IMR-90 (cell line): ENCODE data around the gene PDZK1. TPM values are rescaled to one million over a fixed set of nuclear protein-coding genes. Genes with fewer than 3 reads are reported as not detected.

Experiments
- ATAC-seq: fragments of 200-7000 bp; cut with Tn5 transposase; 2 replicates; pipeline ENCODE4 v1.9.1; 2020; ENCODE audit warnings: low read depth, mild to moderate bottlenecking, moderate library complexity
- BruUV-seq: library from RNA; stranded (reverse); fragments of 400-500 nt; replicated peaks from 2 replicates; lab custom pipeline; 2021; lab: Mats Ljungman, UMichigan
- CTCF ChIA-PET: fragments of 300-600 bp; formaldehyde crosslinking; extraction: SDS; loops from one replicate; lab custom pipeline; 2021; ENCODE audit warnings: antibody characterized with exemption; lab: Yijun Ruan, JAX
- POLR2A ChIA-PET: fragments of 300-600 bp; sonication (Branson Sonifier 250); formaldehyde crosslinking; loops from one replicate; lab custom pipeline; 2022; ENCODE audit warnings: antibody characterized with exemption; ENCODE audit not compliant: unreplicated experiment; lab: Charles Lee
- DNase-seq: peaks from one replicate; pipeline ENCODE4 v3.0.0; 2013
- H2AFZ ChIP-seq: replicated peaks from 2 replicates; pipeline ENCODE3; 2013; ENCODE audit warnings: low read length, mild to moderate bottlenecking; ENCODE audit not compliant: poor library complexity
- H2AK5ac ChIP-seq: 2 replicates; pipeline ENCODE4 v1.6.1; 2013; ENCODE audit warnings: low read depth, low read length, inconsistent platforms
- H2AK9ac ChIP-seq: replicated peaks from 2 replicates; pipeline ENCODE3; 2013; ENCODE audit warnings: mild to moderate bottlenecking, low read depth, low read length, moderate library complexity; ENCODE audit not compliant: poor library complexity
- H2BK120ac ChIP-seq: 2 replicates; pipeline ENCODE4 v1.6.1; 2013; ENCODE audit warnings: low read depth, low read length, inconsistent platforms
- H2BK15ac ChIP-seq: 3 replicates; pipeline ENCODE4 v1.6.1; 2013; ENCODE audit warnings: low read depth, low read length, inconsistent platforms
- H2BK20ac ChIP-seq: 2 replicates; pipeline ENCODE4 v1.6.1; 2013; ENCODE audit warnings: low read depth, mild to moderate bottlenecking, inconsistent platforms, low read length, moderate library complexity
- H2BK5ac ChIP-seq: 2 replicates; pipeline ENCODE4 v1.6.1; 2013; ENCODE audit warnings: mild to moderate bottlenecking, low read depth, low read length, inconsistent platforms; ENCODE audit not compliant: poor library complexity, severe bottlenecking
- H3K14ac ChIP-seq: replicated peaks from 2 replicates; pipeline ENCODE4 v1.6.1; 2013; ENCODE audit warnings: low read depth, low read length, inconsistent platforms
- H3K18ac ChIP-seq: 2 replicates; pipeline ENCODE4 v1.6.1; 2013; ENCODE audit warnings: low read depth, low read length, control low read depth
- H3K23ac ChIP-seq: 2 replicates; pipeline ENCODE4 v1.6.1; 2013; ENCODE audit warnings: low read depth, low read length, inconsistent platforms
- H3K27ac ChIP-seq: 2 replicates; pipeline ENCODE4 v1.5.1; 2013; ENCODE audit warnings: mild to moderate bottlenecking, control low read depth, low read length; ENCODE audit not compliant: insufficient read depth
- H3K27me3 ChIP-seq: 2 replicates; pipeline ENCODE4 v1.6.1; 2013; ENCODE audit warnings: low read length; ENCODE audit not compliant: control insufficient read depth, insufficient read depth
- H3K36me3 ChIP-seq: 2 replicates; pipeline ENCODE4 v1.6.1; 2013; ENCODE audit warnings: low read length, mixed read lengths; ENCODE audit not compliant: control insufficient read depth, insufficient read depth
- H3K4ac ChIP-seq: 2 replicates; pipeline ENCODE4 v1.6.1; 2013; ENCODE audit warnings: low read depth, low read length, inconsistent platforms
- H3K4me1 ChIP-seq: 2 replicates; pipeline ENCODE4 v1.6.1; 2013; ENCODE audit warnings: low read length, mixed read lengths; ENCODE audit not compliant: control insufficient read depth, insufficient read depth
- H3K4me2 ChIP-seq: 2 replicates; pipeline ENCODE4 v1.6.1; 2013; ENCODE audit warnings: low read depth, mild to moderate bottlenecking, control low read depth, low read length, moderate library complexity
- H3K4me3 ChIP-seq: 2 replicates; pipeline ENCODE4 v1.5.1; 2013; ENCODE audit warnings: low read depth, mild to moderate bottlenecking, control low read depth, low read length, moderate library complexity; ENCODE audit not compliant: insufficient read depth
- H3K56ac ChIP-seq: 2 replicates; pipeline ENCODE4 v1.6.1; 2013; ENCODE audit warnings: low read length, inconsistent platforms; ENCODE audit not compliant: insufficient read depth; ENCODE audit errors: extremely low read depth
- H3K79me1 ChIP-seq, 2 experiments: 2 replicates each; pipeline ENCODE4 v1.6.1; 2013; ENCODE audit warnings: low read length in 2 of 2, inconsistent platforms in 1 of 2, low read depth in 1 of 2
- H3K9ac ChIP-seq: 2 replicates; pipeline ENCODE4 v1.6.1; 2013; ENCODE audit warnings: low read depth, low read length, control low read depth
- H3K9me1 ChIP-seq: 2 replicates; pipeline ENCODE4 v1.6.1; 2013; ENCODE audit warnings: low read length, inconsistent platforms; ENCODE audit not compliant: insufficient read depth
- H3K9me3 ChIP-seq: 2 replicates; pipeline ENCODE4 v1.6.1; 2013; ENCODE audit warnings: low read length; ENCODE audit not compliant: control insufficient read depth, insufficient read depth
- H4K20me1 ChIP-seq: 2 replicates; pipeline ENCODE4 v1.6.1; 2013; ENCODE audit warnings: low read length, inconsistent platforms; ENCODE audit not compliant: insufficient read depth
- H4K5ac ChIP-seq: 2 replicates; pipeline ENCODE4 v1.6.1; 2013; ENCODE audit warnings: mild to moderate bottlenecking, low read depth, low read length, control low read depth
- H4K8ac ChIP-seq, 2 experiments: 2 replicates each; pipeline ENCODE4 v1.6.1; 2013; ENCODE audit warnings: low read depth in 2 of 2, low read length in 2 of 2, control low read depth in 1 of 2, inconsistent platforms in 1 of 2
- H4K91ac ChIP-seq: 2 replicates; pipeline ENCODE4 v1.6.1; 2013; ENCODE audit warnings: low read depth, low read length, inconsistent platforms; ENCODE audit not compliant: insufficient read depth
- BHLHE40 ChIP-seq: fragments of 150-350 bp; IDR thresholded peaks from 2 replicates; pipeline ENCODE4 v1.6.1; 2016; ENCODE audit warnings: mild to moderate bottlenecking, low read depth, low read length
- CEBPB ChIP-seq: IDR thresholded peaks from 2 replicates; pipeline ENCODE4 v1.6.1; 2012; ENCODE audit warnings: low read depth, low read length, improper control_type of control experiment
- CHD1 ChIP-seq: IDR thresholded peaks from 2 replicates; pipeline ENCODE4 v1.6.1; 2012; ENCODE audit warnings: low read depth, low read length, improper control_type of control experiment
- ELK1 ChIP-seq: fragments of 150-350 bp; IDR thresholded peaks from 2 replicates; pipeline ENCODE4 v1.6.1; 2016; ENCODE audit warnings: low read depth, mild to moderate bottlenecking, low read length, moderate library complexity, borderline replicate concordance
- FOS ChIP-seq: fragments of 150-350 bp; IDR thresholded peaks from 2 replicates; pipeline ENCODE4 v1.6.1; 2016; ENCODE audit warnings: low read depth, low read length
- MAFK ChIP-seq: IDR thresholded peaks from 2 replicates; pipeline ENCODE4 v1.6.1; 2012; ENCODE audit warnings: low read depth, low read length, improper control_type of control experiment
- MAZ ChIP-seq: IDR thresholded peaks from 2 replicates; pipeline ENCODE4 v1.6.1; 2012; ENCODE audit warnings: low read depth, mild to moderate bottlenecking, low read length, improper control_type of control experiment, moderate library complexity, borderline replicate concordance
- MXI1 ChIP-seq: IDR thresholded peaks from 2 replicates; pipeline ENCODE4 v1.6.1; 2012; ENCODE audit warnings: low read depth, mild to moderate bottlenecking, low read length, moderate library complexity, borderline replicate concordance
- NFE2L2 ChIP-seq: fragments of 150-350 bp; IDR thresholded peaks from 2 replicates; pipeline ENCODE4 v1.6.1; 2016; ENCODE audit warnings: low read depth, mild to moderate bottlenecking, low read length
- POLR2A ChIP-seq: IDR thresholded peaks from 2 replicates; pipeline ENCODE4 v1.6.1; 2012; ENCODE audit warnings: mild to moderate bottlenecking, low read depth, low read length
- RCOR1 ChIP-seq: IDR thresholded peaks from 2 replicates; pipeline ENCODE4 v1.6.1; 2012; ENCODE audit warnings: mild to moderate bottlenecking, low read length, improper control_type of control experiment; ENCODE audit not compliant: insufficient replicate concordance
- RFX5 ChIP-seq: IDR thresholded peaks from 2 replicates; pipeline ENCODE4 v1.8.0; 2012; ENCODE audit warnings: low read depth, mild to moderate bottlenecking, low read length, moderate library complexity
- SMC3 ChIP-seq: fragments of 150-350 bp; IDR thresholded peaks from 2 replicates; pipeline ENCODE4 v1.6.1; 2016; ENCODE audit warnings: low read depth, mild to moderate bottlenecking, antibody characterized with exemption, low read length, moderate library complexity
- WGBS, 2 experiments: methylation state at CpG; one replicate each; pipeline versions ENCODE4 v1.1.5 to v1.1.7; 2013; ENCODE audit warnings: missing lambda C conversion rate in 2 of 2; ENCODE audit not compliant: insufficient read length in 1 of 2; ENCODE audit errors: extremely low coverage in 2 of 2; 5-methylcytosine and 5-hydroxymethylcytosine counted together
- dilution Hi-C: fragments of 300-500 bp; cut with HindIII; formaldehyde crosslinking; loops from one replicate; pipeline ENCODE4 v1.14.3; 2018; ENCODE audit warnings: low sequenced_read_pairs; ENCODE audit not compliant: unreplicated experiment
- in situ Hi-C: fragments of 300-500 bp; cut with MboI; formaldehyde crosslinking; loops from 3 replicates; pipeline ENCODE4 v1.14.3; 2019; ENCODE audit warnings: low sequenced_read_pairs, inconsistent platforms, mixed read lengths
- intact Hi-C: fragments of 100-400 bp; cut with micrococcal nuclease; formaldehyde crosslinking; loops from 2 replicates; pipeline ENCODE4 v1.10.0; 2022
- polyA plus RNA-seq, 3 experiments: library from polyadenylated mRNA; depleted of rRNA; stranded (reverse); fragments of >200 nt; gene quantifications; 2 replicates each; pipeline ENCODE4 v1.2.3, GENCODE V29; 2012; ENCODE audit warnings: low replicate concordance in 1 of 3
- total RNA-seq: library from RNA; depleted of rRNA; stranded (reverse); fragments of >200 nt; gene quantifications from 2 replicates; pipeline ENCODE4 v1.2.3, GENCODE V29; 2012
- TF ChIP-seq, protein P1 (sequence below): fragments of 150-350 bp; IDR thresholded peaks from 2 replicates; pipeline ENCODE4 v1.6.1; 2017; ENCODE audit warnings: mild to moderate bottlenecking, antibody characterized with exemption, low read length, low read depth
- TF ChIP-seq, protein P2 (sequence below): conservative IDR thresholded peaks from 2 replicates; pipeline ENCODE4 v1.5.1; 2012; ENCODE audit warnings: mild to moderate bottlenecking, low read depth, low read length, improper control_type of control experiment

Gene PDZK1
- total and polyA plus RNA-seq, 2 of the 4 experiments (the other 2 are of a cell fraction) = 1.4 to 2.1 TPM

DNA sequence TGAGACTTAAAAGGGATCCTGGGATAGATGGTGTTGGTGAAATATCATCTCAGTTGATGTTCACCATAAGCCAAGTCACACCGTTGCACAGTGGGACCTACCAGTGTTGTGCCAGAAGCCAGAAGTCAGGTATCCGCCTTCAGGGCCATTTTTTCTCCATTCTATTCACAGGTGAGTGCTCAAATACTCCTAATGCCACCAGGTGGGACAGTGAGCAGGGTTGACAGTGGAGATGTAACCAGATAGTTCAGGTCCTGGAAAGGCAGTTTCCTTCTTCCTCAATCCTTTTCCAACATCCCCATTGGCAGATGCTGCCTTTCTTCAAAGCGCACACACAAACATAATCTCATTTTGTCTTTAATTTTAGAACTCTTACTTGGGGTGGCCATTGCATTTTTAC is 23.7 kb upstream of the PDZK1 start:
- peak overlapping the region; percentile 50; the same call in 1 of the 2 replicates for H2AK5ac ChIP-seq
- TF ChIP-seq RCOR1 (no peak), ELK1 (no peak), BHLHE40 (no peak), POLR2A (no peak), CEBPB (no peak), MAZ (no peak), NFE2L2 (no peak), FOS (no peak), CHD1 (no peak), RFX5 (no peak), MXI1 (no peak), SMC3 (no peak), MAFK (no peak)
- TF ChIP-seq, protein P1, sequence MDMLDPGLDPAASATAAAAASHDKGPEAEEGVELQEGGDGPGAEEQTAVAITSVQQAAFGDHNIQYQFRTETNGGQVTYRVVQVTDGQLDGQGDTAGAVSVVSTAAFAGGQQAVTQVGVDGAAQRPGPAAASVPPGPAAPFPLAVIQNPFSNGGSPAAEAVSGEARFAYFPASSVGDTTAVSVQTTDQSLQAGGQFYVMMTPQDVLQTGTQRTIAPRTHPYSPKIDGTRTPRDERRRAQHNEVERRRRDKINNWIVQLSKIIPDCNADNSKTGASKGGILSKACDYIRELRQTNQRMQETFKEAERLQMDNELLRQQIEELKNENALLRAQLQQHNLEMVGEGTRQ = no peak
- TF ChIP-seq, protein P2, sequence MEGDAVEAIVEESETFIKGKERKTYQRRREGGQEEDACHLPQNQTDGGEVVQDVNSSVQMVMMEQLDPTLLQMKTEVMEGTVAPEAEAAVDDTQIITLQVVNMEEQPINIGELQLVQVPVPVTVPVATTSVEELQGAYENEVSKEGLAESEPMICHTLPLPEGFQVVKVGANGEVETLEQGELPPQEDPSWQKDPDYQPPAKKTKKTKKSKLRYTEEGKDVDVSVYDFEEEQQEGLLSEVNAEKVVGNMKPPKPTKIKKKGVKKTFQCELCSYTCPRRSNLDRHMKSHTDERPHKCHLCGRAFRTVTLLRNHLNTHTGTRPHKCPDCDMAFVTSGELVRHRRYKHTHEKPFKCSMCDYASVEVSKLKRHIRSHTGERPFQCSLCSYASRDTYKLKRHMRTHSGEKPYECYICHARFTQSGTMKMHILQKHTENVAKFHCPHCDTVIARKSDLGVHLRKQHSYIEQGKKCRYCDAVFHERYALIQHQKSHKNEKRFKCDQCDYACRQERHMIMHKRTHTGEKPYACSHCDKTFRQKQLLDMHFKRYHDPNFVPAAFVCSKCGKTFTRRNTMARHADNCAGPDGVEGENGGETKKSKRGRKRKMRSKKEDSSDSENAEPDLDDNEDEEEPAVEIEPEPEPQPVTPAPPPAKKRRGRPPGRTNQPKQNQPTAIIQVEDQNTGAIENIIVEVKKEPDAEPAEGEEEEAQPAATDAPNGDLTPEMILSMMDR = no peak
- no peaks in the 10 kb centered on the region for H3K9me3 ChIP-seq
- peaks cover 9% of the 10 kb centered on the region for H3K9me1 ChIP-seq
- intact Hi-C loops (no loop called here), dilution Hi-C loops (no loop called here), in situ Hi-C loops (no loop called here)
- WGBS, 2 experiments = no CpG with 5 or more reads among the region's 3 CpGs
- ATAC-seq (no peak), DNase-seq (no peak)
- H3K56ac ChIP-seq = no peak overlapping the region
- 0 out of 3 replicates have a peak overlapping the region, but pooled peaks have one; percentile 48 for H2BK15ac ChIP-seq
- 0 out of 2 replicates have a peak, but pooled peaks cover 1% of the 10 kb centered on the region for H3K36me3 ChIP-seq
- ChIA-PET POLR2A (no interaction called here), CTCF (no interaction called here)
- no peak overlapping the region for H2AK9ac ChIP-seq
- no peaks in the 10 kb centered on the region for H3K27me3 ChIP-seq
- no peak overlapping the region for H3K4me2 ChIP-seq
- no peak overlapping the region for H2BK20ac ChIP-seq
- H3K23ac ChIP-seq = 0 out of 2 replicates have a peak overlapping the region, but pooled peaks have one; percentile 32
- H3K4me1 ChIP-seq = peaks cover 12% of the 10 kb centered on the region
- H4K20me1 ChIP-seq = no peaks in the 10 kb centered on the region
- peak overlapping the region; percentile 9 for H2BK5ac ChIP-seq
- BruUV-seq = no TSS peak
- peak overlapping the region; percentile 43 for H2BK120ac ChIP-seq
- peak overlapping the region; percentile 32 for H4K91ac ChIP-seq
- H4K8ac ChIP-seq = peak overlapping the region in 1 of 2 experiments; percentile 38; a peak in 1 of 4 replicates
- H3K4ac ChIP-seq = no peak overlapping the region; the same call in none of the 2 replicates
- peaks cover 6 to 25% of the 10 kb centered on the region in 2 experiments; a peak in 3 of 4 replicates for H3K79me1 ChIP-seq
- no peak overlapping the region for H4K5ac ChIP-seq
- H3K9ac ChIP-seq = no peak overlapping the region
- H3K14ac ChIP-seq = 0 out of 2 replicates have a peak overlapping the region, but pooled peaks have one; percentile 46
- H3K4me3 ChIP-seq = no peak overlapping the region
- no peak overlapping the region for H3K18ac ChIP-seq
- no peak overlapping the region for H3K27ac ChIP-seq
- H2AFZ ChIP-seq = no peak overlapping the region
